Smooth muscle cell of the brain vasculature (primary cell): ENCODE measurements around the gene MOB1A.
"Not testable (repeated sequence)": the region's sequence is repeated elsewhere in the genome, so short reads cannot be mapped to it uniquely, and the experiment has no call there.

Experiments used
- DNase-seq: peaks from one replicate; pipeline ENCODE4 v3.0.0-alpha.2; 2012; ENCODE audit warnings: low read depth, low spot score

The MOB1A gene

DNA sequence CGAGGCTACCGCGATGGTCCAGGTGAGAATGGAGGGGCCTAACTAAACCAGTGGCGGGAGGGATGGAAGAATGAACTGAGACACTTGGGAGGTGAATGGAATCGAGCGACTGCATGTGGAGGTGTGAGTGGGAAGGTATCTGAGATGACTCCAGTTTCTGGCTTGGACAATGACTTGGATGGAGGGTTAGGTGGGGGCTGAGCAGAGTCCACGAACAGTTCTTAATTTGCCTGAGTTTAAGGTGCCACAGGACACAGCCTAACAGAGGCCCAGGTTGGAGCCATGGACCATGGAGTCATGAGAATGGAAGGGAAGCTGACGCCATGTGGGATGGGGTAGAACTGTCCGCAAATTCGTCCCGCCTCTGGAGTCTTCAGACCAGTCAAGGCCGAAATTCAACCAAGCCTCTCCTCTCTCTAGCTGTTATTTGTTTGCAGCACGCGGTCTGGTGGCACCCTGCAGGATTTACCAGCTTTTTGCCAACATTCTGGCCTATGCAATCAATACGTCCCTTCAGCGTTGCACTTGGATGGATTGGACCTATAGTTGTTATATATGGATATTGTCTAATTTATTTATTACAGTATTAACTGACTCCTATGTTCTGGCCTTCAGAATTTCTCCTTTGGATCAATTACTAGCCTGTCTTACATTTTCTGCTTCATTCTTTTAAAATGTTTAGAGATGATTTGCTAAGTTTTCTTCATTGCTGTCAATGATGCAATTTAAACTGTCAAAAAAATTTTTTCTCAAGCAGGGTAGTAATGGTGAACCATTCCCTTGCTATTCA is 30.0 kb downstream of the MOB1A start:
- DNase-seq, result no peak

DNA sequence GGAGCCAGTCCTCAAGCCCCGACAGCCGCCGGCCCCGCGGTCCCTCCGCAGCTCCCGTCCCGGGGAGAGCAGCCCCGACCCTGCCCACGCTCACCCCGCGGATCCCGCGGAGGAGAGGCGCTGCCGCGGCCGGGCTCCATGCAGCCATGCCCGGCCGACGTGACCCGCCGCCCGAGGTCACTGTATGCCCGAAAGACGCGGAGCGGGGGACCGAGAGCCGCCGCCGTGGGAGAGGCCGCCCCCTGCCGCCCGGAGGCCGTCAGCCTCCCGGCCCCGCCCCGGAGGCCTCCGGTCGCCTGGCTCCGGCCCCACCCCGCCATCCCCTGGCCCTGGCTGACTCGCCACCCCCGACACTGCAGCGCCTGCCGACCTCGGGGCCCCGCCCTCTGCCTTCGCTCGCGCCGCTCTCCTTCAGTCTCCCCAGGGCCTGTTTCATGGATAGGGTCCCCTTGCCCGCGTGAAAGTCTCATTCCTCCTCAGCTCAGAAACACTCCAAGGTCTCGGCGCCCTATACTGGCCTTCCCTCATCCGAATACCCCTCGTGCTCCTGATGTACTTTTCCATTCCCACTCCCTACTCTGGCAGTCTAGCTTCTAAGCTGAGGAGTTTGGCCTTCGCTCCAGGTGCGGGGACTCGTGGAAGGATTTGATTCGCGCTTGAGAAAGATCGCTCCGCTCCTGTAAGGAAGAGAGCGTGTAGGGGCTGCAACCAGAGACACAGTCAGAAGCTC is 30.8 kb downstream of the MOB1A start, which contains the start of gene BOLA3:
Gene BOLA3, minus strand, starts transcription at position 186 of the 730 bp plus-strand sequence. Its CDS starts 38 bp downstream, at position 148.
- peak; percentile 20 for DNase-seq

DNA sequence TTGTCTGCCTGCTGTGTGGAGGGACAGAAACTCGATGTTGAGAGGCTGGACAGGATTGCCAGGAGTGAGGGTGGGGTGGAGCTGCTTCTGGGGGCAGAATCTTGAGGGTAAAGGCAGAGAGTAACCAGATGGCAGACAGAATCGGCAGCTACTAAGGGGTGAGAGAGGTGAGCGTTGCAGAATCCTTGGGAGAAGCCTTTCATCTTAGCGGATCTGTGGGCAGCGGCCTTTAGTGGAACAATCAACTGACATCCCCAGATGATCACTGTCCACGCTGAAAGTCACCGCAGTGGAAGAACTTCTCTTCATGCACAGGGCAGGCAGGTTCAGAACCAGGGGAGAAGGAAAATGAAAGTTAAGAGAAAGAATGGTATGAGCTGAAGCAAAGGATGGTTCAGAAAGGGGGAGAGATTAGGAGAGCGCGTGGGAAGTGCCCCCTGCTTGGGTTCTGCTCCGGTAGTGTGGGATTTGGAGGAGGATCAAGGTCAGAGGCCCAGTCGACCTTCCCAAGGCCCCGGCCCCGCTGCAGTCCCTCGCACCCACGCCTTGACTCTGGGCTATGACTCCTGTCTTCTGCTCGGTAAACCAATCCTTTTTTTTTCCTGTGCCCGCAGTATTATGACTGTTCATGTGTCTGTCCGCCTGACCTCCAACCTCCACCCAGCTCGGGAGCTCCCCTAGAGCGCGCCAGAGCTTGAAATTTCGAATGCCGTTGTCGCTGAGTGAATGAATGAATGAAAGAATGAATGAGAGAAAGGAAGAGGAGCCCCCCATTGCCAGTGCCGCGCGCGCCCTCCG is 31.6 kb downstream of the MOB1A start:
- DNase-seq, result no peak

DNA sequence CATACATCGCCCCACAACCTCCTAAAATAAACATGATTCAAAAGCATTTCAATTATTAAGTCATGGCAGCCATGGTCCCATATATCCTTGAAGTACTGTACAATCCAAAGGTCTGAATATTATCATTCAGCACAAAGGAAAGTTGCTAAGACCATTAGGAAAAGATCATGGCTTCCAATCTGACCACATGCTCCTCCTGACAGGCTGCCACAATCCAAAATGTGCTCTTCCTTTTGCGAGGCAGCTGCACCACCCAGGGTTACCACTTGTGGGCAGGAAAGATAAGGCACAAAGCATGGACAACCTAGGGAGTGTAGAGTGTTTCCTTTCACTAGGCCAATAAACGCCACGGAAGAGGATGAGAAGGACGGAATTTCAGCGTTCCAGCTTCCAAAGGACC is 36.3 kb downstream of the MOB1A start:
- DNase-seq, result no peak

DNA sequence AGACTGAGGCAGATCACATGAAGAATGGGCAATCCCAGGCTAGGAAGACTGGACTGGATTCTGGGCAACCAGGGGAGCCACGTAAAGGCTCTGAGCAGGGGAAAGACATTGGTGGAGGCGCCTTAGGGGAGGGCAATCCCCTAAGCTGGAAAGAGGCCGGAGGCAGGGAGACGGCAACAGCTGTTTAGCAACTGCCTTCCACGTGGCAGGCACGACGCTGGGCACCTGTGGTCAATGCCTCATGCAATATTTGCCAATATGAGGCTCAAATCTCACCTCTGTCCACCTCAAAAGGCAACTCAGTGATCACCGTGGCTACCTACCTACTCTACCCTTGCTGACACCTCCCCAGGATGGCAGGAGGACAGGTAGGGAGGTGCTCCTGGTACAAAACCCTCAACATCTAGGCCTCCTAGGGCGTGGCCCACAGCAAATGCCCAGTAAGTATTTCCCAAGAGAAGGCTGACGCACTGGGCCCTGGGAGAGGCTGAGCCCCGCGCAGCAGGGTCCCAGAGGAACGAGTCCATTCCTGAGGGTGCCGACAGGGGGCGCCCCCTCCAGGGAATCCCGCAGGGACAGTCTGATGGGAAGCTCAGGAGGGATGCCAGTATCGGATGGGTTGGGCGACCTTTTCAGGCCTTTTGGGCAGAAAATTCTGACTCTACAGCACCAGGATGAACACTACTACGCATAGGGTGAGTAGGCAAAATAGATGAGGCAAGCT is 39.9 kb downstream of the MOB1A start:
- DNase-seq, result no peak

DNA sequence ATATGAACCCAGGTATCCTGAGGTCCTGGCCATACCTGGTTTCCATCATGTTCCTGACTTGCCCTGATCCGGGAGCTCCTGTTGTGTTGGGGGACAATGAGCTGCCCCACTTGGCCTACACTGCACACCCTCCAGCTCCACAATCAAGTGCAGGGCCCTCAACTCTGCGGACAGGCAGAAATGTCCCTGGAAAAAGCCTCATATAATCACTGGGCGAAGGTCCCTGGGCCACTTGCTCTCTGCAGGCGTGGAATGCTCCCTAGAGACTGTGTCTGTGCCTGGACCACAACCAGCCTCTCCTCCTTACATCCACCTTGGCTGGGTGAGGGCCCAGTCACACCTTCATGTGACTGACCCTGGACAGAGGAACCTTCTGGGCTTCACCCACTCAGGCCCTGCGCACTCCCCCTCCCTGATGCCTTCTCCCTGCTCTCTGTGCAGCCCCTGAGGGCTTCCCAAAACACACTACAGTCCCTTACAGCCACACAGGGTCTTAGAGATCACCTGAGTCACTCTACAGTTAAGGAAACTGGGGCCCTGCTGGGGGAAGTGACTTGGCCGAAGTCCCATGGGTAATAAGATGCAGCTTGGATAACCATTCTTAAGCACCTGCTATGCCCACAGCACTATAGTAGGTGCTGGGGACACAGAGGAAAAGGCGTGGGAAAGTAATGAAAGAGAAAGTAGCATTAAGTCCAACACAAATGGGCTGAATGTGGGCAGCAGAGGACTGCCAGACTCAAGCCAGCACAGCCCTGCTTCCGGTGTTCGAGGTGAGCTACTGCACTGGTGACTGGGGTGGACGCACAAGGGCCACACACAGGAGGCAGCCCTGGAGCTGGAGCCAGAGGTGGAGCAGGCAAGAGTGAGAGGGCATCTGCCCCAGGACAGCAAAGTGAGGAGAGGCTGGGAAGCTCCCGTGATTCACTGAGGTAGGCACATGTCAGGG is 40.8 kb downstream of the MOB1A start:
- DNase-seq, result no peak

DNA sequence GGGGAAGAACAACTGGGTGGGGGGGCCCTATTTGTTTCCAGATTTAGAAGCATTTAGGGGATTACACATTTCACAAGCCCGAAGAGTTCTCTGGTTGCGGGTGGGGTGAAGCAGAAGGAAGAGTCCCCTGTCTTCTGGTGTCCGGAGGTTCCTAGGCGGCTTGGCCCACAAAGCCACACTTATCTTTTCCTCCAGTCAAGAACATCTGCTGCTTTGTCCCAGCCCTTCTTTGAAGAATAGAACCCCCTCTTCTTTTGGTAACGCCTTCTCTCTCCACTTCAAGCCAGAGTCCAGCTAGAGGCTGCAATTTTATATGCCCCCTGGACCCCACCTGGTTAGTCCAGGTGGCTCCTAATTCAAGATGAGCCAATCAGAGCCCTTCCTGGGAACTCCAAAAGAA is 46.8 kb downstream of the MOB1A start:
- no peak for DNase-seq

DNA sequence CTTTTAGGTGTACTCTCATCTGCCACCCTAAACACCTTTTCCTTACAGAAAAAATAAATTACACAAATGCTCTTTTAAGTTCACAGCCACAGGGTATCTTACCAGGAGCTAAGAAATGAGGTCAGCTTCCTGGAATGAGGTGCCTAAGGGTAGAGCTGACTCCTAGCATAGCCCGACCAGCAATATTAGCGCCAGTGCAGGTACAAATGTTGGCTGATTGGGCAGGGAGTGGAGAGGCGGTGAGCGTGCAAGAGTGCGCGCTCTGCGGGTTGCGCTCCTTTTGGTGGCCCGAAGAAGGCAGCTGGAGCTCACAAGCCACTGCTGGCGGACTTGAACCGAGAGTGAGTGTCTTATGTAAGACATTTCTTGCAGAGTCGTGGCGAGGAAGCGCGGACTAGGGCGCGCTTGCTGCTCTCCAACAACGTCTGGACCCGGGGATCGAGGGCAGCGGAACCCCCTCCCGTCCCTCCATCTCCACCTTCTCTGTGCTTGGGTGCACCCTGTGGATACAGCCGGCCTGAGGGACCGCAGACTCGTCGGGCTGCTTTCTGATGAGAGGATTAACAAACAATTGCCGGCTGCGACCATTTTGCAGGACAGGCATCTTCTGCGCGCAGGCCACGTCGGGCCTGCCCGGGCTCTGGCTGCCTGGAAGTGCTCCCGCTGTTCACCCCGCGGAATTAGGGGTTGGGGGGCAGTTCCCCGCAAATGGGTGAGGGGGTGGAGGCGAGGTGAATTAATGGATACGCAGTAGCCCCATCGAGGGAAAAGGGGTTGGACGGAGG is 48.3 kb downstream of the MOB1A start:
- no peak for DNase-seq

DNA sequence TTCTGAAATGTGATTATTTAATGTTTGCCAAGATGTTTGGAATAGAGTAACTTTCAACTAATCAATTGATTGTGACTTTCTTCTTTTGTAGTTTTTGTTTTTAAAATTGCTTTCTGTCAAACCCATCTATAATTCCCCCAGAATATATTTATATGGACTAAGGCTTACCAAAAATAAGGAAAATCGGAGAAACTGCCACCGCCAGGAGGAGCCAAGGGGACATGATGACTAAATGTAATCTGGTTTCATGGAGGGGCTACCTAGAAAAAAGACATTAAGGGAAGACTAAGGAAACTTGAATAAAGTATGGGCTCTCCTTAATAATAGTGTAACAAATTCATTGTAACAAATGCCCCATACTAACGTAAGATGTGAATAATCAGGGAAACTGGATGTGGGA is 50.5 kb downstream of the MOB1A start:
- no peak for DNase-seq

DNA sequence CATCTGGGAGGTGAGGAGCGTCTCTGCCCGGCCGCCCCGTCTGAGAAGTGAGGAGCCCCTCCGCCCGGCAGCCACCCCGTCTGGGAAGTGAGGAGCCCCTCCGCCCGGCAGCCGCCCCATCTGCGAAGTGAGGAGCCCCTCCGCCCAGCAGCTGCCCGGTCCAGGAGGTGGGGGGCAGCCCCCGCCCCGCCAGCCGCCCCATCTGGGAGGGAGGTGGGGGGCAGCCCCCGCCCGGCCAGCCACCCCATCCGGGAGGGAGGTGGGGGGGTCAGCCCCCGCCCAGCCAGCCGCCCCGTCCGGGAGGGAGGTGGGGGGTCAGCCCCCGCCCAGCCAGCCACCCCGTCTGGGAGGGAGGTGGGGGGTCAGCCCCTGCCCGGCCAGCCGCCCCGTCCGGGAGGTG is 54.7 kb downstream of the MOB1A start:
- DNase-seq, result not testable (repeated sequence)

DNA sequence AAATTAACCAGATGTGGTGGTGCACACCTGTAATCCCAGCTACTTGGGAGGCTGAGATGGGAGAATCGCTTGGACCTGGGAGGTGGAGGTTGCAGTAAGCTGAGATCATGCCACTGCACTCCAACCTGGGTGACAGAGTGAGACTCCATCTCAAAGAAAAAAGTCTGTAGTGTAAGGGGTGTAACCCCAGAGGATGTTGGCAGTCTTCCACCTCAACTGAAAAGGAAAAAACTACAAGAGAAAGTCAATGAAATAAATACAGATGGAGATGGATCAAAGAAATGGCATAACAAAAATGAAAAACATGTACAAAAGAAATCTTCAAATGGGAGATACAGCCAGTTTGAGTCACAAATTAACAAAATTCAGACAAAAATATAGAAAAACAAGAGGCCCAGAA is 56.8 kb downstream of the MOB1A start:
- DNase-seq, result not testable (repeated sequence)

DNA sequence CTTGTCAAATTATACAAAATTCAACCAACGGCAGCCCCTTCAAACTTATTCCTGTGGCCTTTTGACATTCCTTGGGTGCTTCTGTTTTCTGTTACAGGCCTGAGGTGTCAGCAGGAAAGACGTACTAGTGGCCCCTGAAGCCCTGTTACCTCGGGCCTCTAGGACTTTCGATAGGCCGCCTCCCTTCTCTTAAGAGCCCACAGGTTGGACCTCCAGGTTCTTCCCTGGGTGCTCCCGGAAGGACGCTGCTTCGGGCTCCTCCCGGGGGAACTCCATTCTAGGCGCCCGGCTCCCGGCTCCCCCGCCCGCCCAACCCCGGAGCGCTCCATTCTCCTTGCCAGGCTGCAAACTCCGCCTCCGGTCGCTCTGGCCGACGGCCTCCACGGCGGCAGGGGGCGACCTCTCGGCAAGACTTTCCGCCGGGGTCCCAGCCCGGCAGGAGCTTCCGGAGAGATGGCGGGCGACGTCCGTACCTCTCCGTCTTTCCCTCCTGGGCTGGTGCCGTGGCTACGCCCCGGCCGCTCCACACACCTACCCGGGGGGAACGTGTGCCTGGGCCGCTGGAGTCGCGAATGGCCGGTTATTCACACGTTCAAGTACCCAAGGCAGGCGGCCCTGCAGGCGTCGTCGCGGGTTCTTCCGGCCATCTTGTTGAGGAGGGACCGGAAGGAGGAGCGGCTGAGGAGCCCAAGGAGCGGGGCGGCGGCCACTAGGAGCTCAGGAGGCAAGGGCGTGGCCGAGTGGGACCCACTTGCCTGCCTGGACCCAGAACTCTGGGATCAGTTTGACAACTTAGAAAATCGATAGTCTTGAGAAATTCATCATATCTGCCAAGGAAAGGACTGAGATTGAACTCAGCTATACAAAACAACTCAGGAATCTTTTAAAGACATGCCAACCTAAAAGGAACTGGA is 58.5 kb downstream of the MOB1A start:
- peak; percentile 44 for DNase-seq

DNA sequence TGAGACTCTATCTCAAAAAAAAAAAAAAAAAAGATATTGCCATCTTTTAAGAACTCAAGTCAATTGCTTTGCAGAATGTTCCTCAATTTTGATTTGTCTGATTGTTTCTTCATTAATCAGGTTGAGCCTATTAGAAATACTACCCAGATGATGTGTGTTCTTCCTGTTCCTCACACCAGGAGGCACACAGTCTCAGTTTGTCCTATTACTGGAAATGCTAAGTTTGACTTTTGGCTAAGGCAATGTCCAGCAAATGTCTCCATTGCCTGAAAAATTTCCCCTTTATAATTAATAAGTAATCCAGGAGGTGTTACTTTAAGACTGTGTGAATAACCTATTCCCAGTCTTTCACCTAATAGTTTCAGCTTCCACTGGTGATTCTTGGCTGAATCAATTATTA is 59.3 kb downstream of the MOB1A start:
- no peak for DNase-seq

DNA sequence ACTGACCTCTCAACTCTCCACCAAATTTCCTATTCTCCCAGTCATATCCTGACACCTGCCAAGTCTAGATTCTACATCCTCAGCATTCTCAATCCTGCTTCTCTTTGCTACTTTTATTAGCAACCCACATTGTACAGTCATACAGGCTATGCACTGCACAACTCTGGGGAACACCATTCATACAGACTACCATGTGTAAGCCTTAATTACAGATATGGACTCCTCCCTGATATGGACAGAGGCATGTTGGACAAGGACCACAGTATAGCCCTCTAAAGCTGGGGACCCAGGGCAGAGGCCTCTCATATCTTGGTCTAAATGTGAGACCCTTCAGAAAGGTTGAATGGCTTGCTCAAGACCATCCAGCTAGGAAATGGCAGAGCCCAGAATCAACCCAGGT is 67.3 kb downstream of the MOB1A start:
- DNase-seq, result no peak

DNA sequence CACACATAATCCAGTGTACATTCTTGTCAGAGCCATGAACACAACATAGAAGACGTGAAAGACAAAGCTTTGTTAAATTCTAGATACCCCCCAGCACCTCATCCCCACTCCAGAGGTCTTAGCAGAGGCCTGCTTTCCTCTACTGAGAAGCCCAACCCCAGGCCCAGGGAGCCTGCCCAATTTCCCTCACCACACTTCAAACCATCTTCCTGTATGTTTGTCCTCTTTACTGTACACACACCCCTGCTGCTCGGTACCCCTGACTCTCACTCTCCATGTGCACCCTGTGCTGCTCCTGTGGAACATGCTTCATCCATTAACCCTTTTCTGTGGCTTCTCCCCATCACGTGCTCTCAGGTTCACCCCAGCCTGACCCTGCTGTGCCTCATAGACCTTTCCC is 68.1 kb downstream of the MOB1A start:
- DNase-seq, result no peak

DNA sequence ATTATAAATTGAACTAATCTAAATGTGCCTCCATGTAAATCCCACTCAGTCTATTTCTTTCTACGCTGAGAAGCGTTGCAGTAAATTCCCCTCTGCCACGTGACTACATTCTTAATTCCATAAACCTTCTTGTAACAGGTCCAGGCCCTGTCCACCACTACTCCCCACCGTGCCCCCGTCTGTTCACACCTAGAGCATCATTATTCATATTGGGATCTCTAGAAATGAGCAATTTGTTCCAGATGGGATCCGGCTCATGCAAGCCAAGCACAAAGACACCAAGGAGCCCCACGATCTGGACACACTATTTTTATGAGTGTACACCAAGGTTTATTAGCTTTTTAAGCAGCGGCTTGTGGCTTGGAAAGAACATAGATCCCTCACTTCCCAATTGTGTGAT is 69.1 kb downstream of the MOB1A start:
- DNase-seq, result no peak

DNA sequence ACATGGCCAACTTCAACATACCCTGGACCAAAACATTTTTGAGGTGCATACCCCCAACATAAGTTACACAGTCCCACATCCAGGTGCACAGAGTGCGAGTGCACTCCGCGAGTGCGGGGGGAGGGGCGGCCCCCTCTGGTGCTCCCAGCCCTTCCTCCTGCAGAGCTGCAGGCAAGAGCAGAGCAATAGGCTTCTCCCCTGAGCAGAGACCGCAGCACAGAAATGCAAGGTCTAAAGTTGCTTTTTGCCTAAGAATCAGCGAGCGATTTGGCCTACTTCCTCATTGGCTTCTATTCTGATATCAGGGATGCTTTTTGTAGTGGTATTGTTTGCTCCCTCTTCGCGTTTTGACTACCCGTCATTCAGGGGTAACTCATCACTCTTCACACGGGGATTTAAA is 71.6 kb downstream of the MOB1A start:
- no peak for DNase-seq

DNA sequence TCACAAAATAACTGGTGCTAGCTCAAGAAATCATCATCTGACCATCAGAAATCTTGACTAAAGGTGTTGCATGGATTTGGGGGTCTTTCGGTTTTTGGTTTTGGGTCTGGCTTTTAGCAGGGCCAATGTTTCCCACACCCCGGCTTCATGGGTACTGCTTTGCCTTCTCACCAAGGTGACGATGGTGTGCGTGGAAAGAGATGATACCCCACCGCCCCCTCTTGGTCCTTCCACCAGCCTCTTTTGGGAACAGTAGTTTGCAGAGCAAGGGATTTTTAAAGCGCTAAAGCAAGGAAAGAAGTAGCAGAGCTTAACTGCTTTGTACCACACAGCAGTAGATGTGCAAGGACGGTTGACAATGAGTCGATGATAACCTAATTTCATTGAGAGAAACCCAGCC is 73.3 kb downstream of the MOB1A start:
- DNase-seq, result no peak

DNA sequence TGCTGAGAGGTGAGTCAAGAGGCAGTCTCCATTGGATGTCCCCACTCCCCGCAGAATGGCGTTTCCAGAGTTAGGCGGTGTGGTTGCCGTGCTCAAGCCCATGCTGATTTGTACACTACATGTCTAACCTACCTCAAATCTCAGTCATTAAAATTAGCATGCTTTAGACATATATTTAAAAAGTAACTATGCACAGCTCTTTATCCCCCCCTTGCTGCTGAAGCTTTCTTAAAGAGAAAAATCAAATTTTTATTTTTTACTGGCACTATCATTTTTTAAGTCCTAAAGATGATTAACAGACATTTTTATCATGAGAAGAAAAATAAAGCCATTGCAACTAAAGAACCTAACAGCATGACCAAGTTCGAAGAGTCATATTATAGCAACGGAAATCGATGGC is 73.8 kb downstream of the MOB1A start:
- no peak for DNase-seq
